Cardiac fibroblast (primary cell): Measurements from ENCODE around the gene NGLY1.

Experiments used
- DNase-seq, 2 donors: peaks; one replicate each; pipeline versions ENCODE4 v3.0.0 to v3.0.0-alpha.2; 2010; ENCODE audit warnings: low read depth in 2 of 2
- H3K4me3 ChIP-seq, 2 donors: replicated peaks in 1 of 2; 1 replicate in 1 of 2; 2 replicates in 1 of 2; pipeline ENCODE4 v1.5.1; 2011; ENCODE audit warnings: low read depth in 2 of 2, low read length in 2 of 2, mild to moderate bottlenecking in 2 of 2, moderate library complexity in 1 of 2
- CTCF ChIP-seq: IDR thresholded peaks from one replicate; pipeline ENCODE4 v1.5.1; 2011; ENCODE audit warnings: low read depth, mild to moderate bottlenecking, low read length, inconsistent platforms

Gene NGLY1

DNA sequence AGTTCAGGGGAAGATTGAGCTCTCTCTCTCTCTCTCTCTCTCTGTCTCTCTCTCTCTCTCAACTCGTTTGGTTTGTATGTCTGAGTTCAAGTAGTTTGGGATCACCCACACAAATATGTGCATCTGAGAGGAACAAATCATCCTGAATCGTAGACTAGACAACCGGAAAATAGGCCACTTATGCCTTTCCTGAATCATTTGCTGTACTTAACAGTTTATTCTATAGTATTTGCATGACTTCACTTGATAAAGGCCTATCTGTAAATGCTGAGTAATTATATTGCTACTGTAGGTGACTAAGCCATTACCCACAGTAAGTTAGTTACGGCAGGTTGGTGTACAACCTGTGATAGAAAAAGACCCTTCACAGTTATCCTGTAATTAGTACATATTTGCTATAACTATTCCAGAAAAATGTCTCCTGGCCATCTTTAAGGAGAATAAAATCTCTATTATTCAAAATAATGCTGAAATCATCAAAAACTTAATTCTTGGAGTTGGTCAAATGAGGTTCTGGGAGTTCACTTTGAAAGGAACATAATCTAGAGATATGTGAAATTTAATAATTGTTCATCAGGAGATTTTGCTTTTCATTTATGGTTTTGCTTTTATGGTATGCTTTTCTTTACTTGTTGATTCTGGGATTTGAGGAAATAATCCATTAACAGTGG, 37.7 kb upstream of the NGLY1 start:
- no peak for TF ChIP-seq CTCF
- no peak overlapping the region for H3K4me3 ChIP-seq
- no peak for DNase-seq

GRCh38 chr3:25820366-25820765, 37.1 kb upstream of the NGLY1 start:
- peak; percentile 92 to 98 for DNase-seq
- no peak overlapping the region for H3K4me3 ChIP-seq
- TF ChIP-seq CTCF = no peak

- H3K4me3 ChIP-seq = no peak overlapping the region
- no peak for TF ChIP-seq CTCF
- no peak for DNase-seq
These were observed 35.1 kb upstream of the NGLY1 start for GRCh38 chr3:25818335-25818734.

DNA sequence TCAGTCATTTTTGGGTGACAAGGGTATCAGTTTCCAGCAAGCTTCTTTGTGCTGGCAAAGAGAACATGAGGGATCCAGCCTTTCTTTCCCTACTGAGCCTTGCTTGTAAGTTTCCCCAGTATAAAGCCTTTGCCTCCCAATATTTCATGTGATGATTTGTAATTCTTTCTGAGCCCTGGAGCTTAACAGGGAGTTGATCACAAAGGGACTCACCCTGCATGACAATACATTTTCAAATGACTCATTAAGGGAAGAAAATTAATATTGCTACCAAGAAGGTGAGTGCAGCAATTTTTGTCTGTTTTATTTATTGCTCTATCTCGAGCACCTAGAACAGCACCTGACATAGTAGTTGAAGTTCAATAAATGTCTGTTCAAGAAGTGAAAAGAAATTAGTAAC, 34.4 kb upstream of the NGLY1 start:
- DNase-seq = no peak
- no peak overlapping the region for H3K4me3 ChIP-seq
- TF ChIP-seq CTCF = no peak

DNA sequence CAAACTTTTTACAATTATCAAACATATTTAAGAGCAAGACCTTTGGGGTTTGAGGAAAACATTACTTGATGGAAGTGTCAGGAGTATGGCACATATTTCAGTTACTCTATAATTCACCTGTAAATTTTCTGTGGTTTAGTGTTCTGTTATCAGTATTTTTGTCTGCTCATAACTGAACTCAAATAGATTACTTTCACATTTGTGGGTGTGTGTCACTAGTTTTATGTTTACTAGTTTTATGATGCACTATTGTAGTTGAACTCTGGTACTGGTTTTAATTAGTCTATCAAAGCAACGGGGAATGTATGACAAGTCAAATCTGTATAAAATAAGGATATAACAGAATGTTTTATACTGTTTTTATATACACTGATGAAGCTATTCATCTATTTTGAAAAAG, 33.9 kb upstream of the NGLY1 start:
- H3K4me3 ChIP-seq = no peak overlapping the region
- no peak for DNase-seq
- TF ChIP-seq CTCF = no peak

DNA sequence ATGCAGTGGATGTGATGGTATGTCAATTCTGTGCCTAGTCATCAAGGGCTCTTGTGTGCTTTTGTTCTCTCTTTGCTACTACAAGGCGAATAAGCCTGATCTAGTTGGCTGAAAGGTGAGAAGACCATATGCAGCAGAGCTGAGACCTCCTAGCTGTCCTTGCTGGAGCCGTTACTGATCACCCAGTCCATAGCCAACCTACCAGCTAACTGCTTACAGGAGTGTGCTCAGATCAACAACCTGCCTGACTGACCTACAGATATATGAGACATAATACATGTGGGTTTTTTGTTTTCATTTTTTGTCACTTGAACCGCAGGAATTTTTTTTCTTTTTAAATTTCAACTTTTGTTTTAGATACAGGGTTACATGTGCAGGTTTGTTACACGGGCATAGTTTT, 29.4 kb upstream of the NGLY1 start:
- no peak overlapping the region for H3K4me3 ChIP-seq
- no peak for TF ChIP-seq CTCF
- no peak for DNase-seq

DNA sequence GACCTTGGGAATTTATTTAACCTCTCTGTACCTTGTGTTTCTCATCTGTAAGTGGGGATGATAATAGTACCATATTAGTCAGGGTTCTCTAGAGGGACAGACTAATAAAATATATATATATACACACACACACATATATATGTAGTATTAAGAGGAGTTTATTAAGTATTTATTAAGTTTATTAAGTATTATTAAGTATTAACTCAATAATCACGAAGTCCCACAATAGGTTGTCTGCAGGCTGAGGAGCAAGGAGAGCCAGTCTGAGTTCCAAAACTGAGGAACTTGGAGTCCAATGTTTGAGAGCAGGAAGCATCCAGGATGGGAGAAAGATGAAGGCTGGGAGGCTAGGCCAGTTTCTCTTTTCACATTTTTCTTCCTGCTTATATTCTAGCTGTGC, 21.4 kb upstream of the NGLY1 start:
- no peak overlapping the region for H3K4me3 ChIP-seq
- no peak for TF ChIP-seq CTCF
- no peak for DNase-seq
